ENCODE data around the gene ST7L.

The ST7L gene

GRCh38 chr1:112614460-112615065 is 4.4 kb downstream of the ST7L start:
- DNase-seq, result peak; percentile 58

- no peak for DNase-seq
These were observed 13.2 kb downstream of the ST7L start for GRCh38 chr1:112605633-112606327.

GRCh38 chr1:112603541-112603940 is 15.4 kb downstream of the ST7L start:
- no peak for DNase-seq

GRCh38 chr1:112603012-112603411 is 15.9 kb downstream of the ST7L start:
- DNase-seq, result no peak

- DNase-seq, result no peak
These were observed 19.5 kb downstream of the ST7L start for GRCh38 chr1:112599477-112599876.

GRCh38 chr1:112594208-112594876 is 24.6 kb downstream of the ST7L start:
- DNase-seq, result no peak

- DNase-seq, result no peak
These were observed 29.2 kb downstream of the ST7L start for GRCh38 chr1:112589766-112590165.

GRCh38 chr1:112583366-112583765 is 35.6 kb downstream of the ST7L start:
- DNase-seq, result no peak

- DNase-seq, result no peak
These were observed 37.3 kb downstream of the ST7L start for GRCh38 chr1:112581586-112582192.

GRCh38 chr1:112579801-112580510 is 39.0 kb downstream of the ST7L start:
- DNase-seq, result peak; percentile 23

- DNase-seq, result no peak
These were observed 42.7 kb downstream of the ST7L start for GRCh38 chr1:112576240-112576639.

- DNase-seq, result peak; percentile 85
These were observed 43.7 kb downstream of the ST7L start for GRCh38 chr1:112575154-112575804.

GRCh38 chr1:112565800-112566199 is 53.1 kb downstream of the ST7L start:
- DNase-seq, result no peak

- DNase-seq, result no peak
These were observed 54.9 kb downstream of the ST7L start for GRCh38 chr1:112564081-112564480.

GRCh38 chr1:112563341-112563740 is 55.6 kb downstream of the ST7L start:
- DNase-seq, result no peak

GRCh38 chr1:112558634-112559033 is 60.3 kb downstream of the ST7L start:
- no peak for DNase-seq

GRCh38 chr1:112557385-112557784 is 61.6 kb downstream of the ST7L start:
- DNase-seq, result no peak

- DNase-seq, result no peak
These were observed 64.5 kb downstream of the ST7L start for GRCh38 chr1:112554411-112554810.

- DNase-seq, result no peak
These were observed 69.4 kb downstream of the ST7L start for GRCh38 chr1:112549590-112549989.

GRCh38 chr1:112548547-112548946 is 70.4 kb downstream of the ST7L start:
- no peak for DNase-seq

GRCh38 chr1:112546076-112546475 is 72.9 kb downstream of the ST7L start:
- peak; percentile 65 for DNase-seq

- DNase-seq, result peak; percentile 76
These were observed 74.2 kb downstream of the ST7L start for GRCh38 chr1:112544751-112545150.

Data from fibroblast of skin of right biceps (primary cell).